Adrenal gland (tissue), 5 donors: ENCODE data around the gene KIAA1614.

Experiments
- POLR2A ChIP-seq, 2 donors: fragments of 450-650 bp; IDR thresholded peaks; one replicate each; pipeline ENCODE4 v1.6.1; 2017; ENCODE audit warnings: antibody characterized with exemption in 2 of 2, mild to moderate bottlenecking in 2 of 2, moderate library complexity in 1 of 2
- TF ChIP-seq, protein P1 (sequence below), 6 experiments: fragments of 450-650 bp in 4 of 6; fragments of 200-600 bp in 2 of 6; sonication (generic) in 1 of 6; IDR thresholded peaks; 1 replicate in 5 of 6; 2 replicates in 1 of 6; pipeline versions ENCODE4 v1.5.1 to v1.8.0; 2016 to 2021; ENCODE audit warnings: antibody characterized with exemption in 6 of 6, mild to moderate bottlenecking in 2 of 6, moderate library complexity in 1 of 6
- donor health status: DM: no; HTN: no; CAD: no.

DNA sequence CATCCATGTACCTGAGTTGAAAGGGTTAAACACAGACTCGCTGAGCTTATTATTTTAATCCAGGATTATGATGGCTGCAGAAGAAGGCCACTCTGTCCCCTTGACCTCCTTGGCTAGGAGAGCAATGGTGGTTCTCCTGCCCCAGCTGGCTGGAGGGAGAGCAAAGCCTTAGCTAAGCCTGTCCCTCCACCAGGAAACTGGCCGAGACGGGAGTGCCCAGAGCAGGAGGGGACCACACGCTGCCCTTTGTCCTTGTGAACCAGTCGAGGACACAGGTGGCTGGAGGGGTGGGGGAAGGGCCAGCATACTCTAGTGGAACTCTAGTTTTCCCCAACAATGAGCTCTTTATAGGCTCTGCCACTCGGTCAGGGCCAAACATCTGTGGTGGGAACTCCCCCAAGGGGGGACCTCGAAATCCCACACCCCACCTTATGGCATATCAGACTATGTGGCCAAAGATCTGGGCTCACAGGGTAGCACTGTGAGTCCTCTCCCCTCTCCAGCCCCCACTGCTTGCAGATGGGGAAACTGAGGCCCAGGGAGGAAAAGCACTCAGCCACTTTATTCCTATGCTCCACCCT lies 12.9 kb downstream of the KIAA1614 start:
- TF ChIP-seq, protein P1, sequence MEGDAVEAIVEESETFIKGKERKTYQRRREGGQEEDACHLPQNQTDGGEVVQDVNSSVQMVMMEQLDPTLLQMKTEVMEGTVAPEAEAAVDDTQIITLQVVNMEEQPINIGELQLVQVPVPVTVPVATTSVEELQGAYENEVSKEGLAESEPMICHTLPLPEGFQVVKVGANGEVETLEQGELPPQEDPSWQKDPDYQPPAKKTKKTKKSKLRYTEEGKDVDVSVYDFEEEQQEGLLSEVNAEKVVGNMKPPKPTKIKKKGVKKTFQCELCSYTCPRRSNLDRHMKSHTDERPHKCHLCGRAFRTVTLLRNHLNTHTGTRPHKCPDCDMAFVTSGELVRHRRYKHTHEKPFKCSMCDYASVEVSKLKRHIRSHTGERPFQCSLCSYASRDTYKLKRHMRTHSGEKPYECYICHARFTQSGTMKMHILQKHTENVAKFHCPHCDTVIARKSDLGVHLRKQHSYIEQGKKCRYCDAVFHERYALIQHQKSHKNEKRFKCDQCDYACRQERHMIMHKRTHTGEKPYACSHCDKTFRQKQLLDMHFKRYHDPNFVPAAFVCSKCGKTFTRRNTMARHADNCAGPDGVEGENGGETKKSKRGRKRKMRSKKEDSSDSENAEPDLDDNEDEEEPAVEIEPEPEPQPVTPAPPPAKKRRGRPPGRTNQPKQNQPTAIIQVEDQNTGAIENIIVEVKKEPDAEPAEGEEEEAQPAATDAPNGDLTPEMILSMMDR (IDR thresholded peaks at IDR 0.05): no peak
- no peak for TF ChIP-seq POLR2A (IDR thresholded peaks at IDR 0.05)
